CD14-positive monocyte (primary cell): ENCODE measurements around the gene SLC6A12. TPM values are rescaled to one million over a fixed set of nuclear protein-coding genes. Genes with fewer than 3 reads are reported as not detected.

Source experiments
- DNase-seq, 3 donors: peaks; one replicate each; pipeline ENCODE4 v3.0.0-alpha.2; 2011 to 2022
- H2AFZ ChIP-seq: 2 replicates; pipeline ENCODE4 v1.6.0; 2012; ENCODE audit warnings: mild to moderate bottlenecking, low read depth, low read length, inconsistent platforms; ENCODE audit not compliant: insufficient read depth, poor library complexity, severe bottlenecking
- H3K27ac ChIP-seq, 2 donors: 1 replicate in 1 of 2; 2 replicates in 1 of 2; pipeline ENCODE4 v1.5.1; 2012 to 2013; ENCODE audit warnings: low read length in 2 of 2, control low read depth in 1 of 2, inconsistent platforms in 1 of 2, low read depth in 1 of 2, mild to moderate bottlenecking in 1 of 2
- H3K27me3 ChIP-seq, 2 donors: one replicate each; pipeline versions ENCODE4 v1.6.0 to v1.6.1; 2011 to 2013; ENCODE audit warnings: low read length in 2 of 2; ENCODE audit not compliant: control insufficient read depth in 2 of 2, insufficient read depth in 2 of 2
- H3K36me3 ChIP-seq, 2 donors: replicated peaks in 1 of 2; 1 replicate in 1 of 2; 2 replicates in 1 of 2; pipeline versions ENCODE4 v1.5.1 to v1.6.1; 2012 to 2013; ENCODE audit warnings: low read length in 2 of 2, control low read depth in 1 of 2, inconsistent platforms in 1 of 2, mild to moderate bottlenecking in 1 of 2; ENCODE audit not compliant: insufficient read depth in 2 of 2, control insufficient read depth in 1 of 2
- H3K4me1 ChIP-seq, 2 donors: 1 replicate in 1 of 2; 2 replicates in 1 of 2; pipeline versions ENCODE4 v1.5.1 to v1.6.1; 2012 to 2013; ENCODE audit warnings: low read length in 2 of 2, control low read depth in 1 of 2, inconsistent platforms in 1 of 2, mild to moderate bottlenecking in 1 of 2, moderate library complexity in 1 of 2; ENCODE audit not compliant: insufficient read depth in 2 of 2, control insufficient read depth in 1 of 2
- H3K4me2 ChIP-seq: replicated peaks from 2 replicates; pipeline ENCODE3; 2012; ENCODE audit warnings: low read length, moderate library complexity, mild to moderate bottlenecking; ENCODE audit not compliant: poor library complexity, severe bottlenecking; ENCODE audit errors: extremely low read depth
- H3K4me3 ChIP-seq, 3 experiments: fragments of 200-600 bp in 1 of 3; sonication (generic) in 1 of 3; replicated peaks in 1 of 3; 1 replicate in 2 of 3; 2 replicates in 1 of 3; pipeline ENCODE4 v1.5.1; 2011 to 2013; ENCODE audit warnings: low read length in 3 of 3, mild to moderate bottlenecking in 3 of 3, control low read depth in 2 of 3, low read depth in 2 of 3, inconsistent platforms in 1 of 3, moderate library complexity in 1 of 3
- H3K79me2 ChIP-seq: 2 replicates; pipeline ENCODE4 v1.6.0; 2012; ENCODE audit warnings: mild to moderate bottlenecking, control low read depth, inconsistent platforms, low read length, moderate library complexity; ENCODE audit not compliant: insufficient read depth
- H3K9ac ChIP-seq: 2 replicates; pipeline ENCODE4 v1.6.0; 2017; ENCODE audit warnings: low read length, mild to moderate bottlenecking; ENCODE audit not compliant: insufficient read depth, poor library complexity, severe bottlenecking
- H3K9me3 ChIP-seq, 2 donors: replicated peaks in 1 of 2; 1 replicate in 1 of 2; 2 replicates in 1 of 2; pipeline versions ENCODE4 v1.5.1 to v1.6.1; 2012 to 2013; ENCODE audit warnings: low read length in 2 of 2, control low read depth in 1 of 2; ENCODE audit not compliant: control insufficient read depth in 1 of 2, insufficient read depth in 1 of 2
- H4K20me1 ChIP-seq: 2 replicates; pipeline ENCODE4 v1.6.0; 2012; ENCODE audit warnings: mild to moderate bottlenecking, low read length, control low read depth, moderate library complexity; ENCODE audit not compliant: insufficient read depth
- H3K27ac Mint-ChIP-seq, 7 donors: one replicate each; pipeline ENCODE4 v1.8.0; 2020; ENCODE audit warnings: mild to moderate bottlenecking in 7 of 7, mixed read lengths in 7 of 7, moderate library complexity in 6 of 7, inconsistent platforms in 2 of 7
- H3K27me3 Mint-ChIP-seq, 3 donors: one replicate each; pipeline ENCODE4 v1.8.0; 2021 to 2022; ENCODE audit warnings: low read depth in 3 of 3, mild to moderate bottlenecking in 3 of 3, mixed read lengths in 3 of 3, moderate library complexity in 3 of 3, inconsistent platforms in 1 of 3
- H3K36me3 Mint-ChIP-seq, 2 donors: one replicate each; pipeline ENCODE4 v1.8.0; 2020; ENCODE audit warnings: mixed read lengths in 2 of 2, inconsistent platforms in 1 of 2, mild to moderate bottlenecking in 1 of 2
- H3K4me1 Mint-ChIP-seq: one replicate; pipeline ENCODE4 v1.8.0; 2020; ENCODE audit warnings: mild to moderate bottlenecking, mixed read lengths
- H3K4me3 Mint-ChIP-seq, 2 donors: one replicate each; pipeline ENCODE4 v1.8.0; 2020; ENCODE audit warnings: mild to moderate bottlenecking in 2 of 2, mixed read lengths in 2 of 2, moderate library complexity in 1 of 2
- H3K9me3 Mint-ChIP-seq, 7 donors: one replicate each; pipeline ENCODE4 v1.8.0; 2020 to 2022; ENCODE audit warnings: mixed read lengths in 7 of 7, mild to moderate bottlenecking in 6 of 7, moderate library complexity in 6 of 7, inconsistent platforms in 2 of 7
- CTCF ChIP-seq: fragments of 200-600 bp; IDR thresholded peaks from one replicate; pipeline ENCODE4 v1.8.0; 2022; ENCODE audit warnings: antibody characterized with exemption, mild to moderate bottlenecking
- WGBS: methylation state at CpG from one replicate; pipeline ENCODE4 v1.1.5; 2013; ENCODE audit warnings: missing lambda C conversion rate; ENCODE audit not compliant: insufficient coverage; 5-methylcytosine and 5-hydroxymethylcytosine counted together
- intact Hi-C, 2 donors: fragments of 100-400 bp; cut with micrococcal nuclease; formaldehyde crosslinking; loops; one replicate each; pipeline versions ENCODE4 v1.15.0 to v1.15.1; 2023
- polyA plus RNA-seq, 3 donors: library from polyadenylated mRNA; depleted of rRNA in 1 of 3; unstranded in 2 of 3; stranded (reverse) in 1 of 3; fragments of 300-500 nt in 2 of 3; fragments of >200 nt in 1 of 3; fragmentation: Illumina TruSeq in 2 of 3; gene quantifications; 1 replicate in 2 of 3; 2 replicates in 1 of 3; pipeline ENCODE4 v1.2.3, GENCODE V29; 2012 to 2021

The SLC6A12 gene
- polyA plus RNA-seq, 3 donors: 5.7 to 8.3 (median 8.0) TPM

- Histone ChIP-seq H3K79me2 (no peaks in the 10 kb centered on the region), H3K4me3 (no peak overlapping the region), H2AFZ (no peak overlapping the region), H3K4me1 (peaks cover 2 to 5% of the 10 kb centered on the region in 2 donors), H3K27ac (no peak overlapping the region), H4K20me1 (no peaks in the 10 kb centered on the region), H3K4me2 (no peak overlapping the region), H3K27me3 (peaks cover 0 to 4% of the 10 kb centered on the region in 2 donors), H3K9me3 (no peaks in the 10 kb centered on the region), H3K36me3 (no peaks in the 10 kb centered on the region), H3K9ac (no peak overlapping the region)
- Mint-ChIP-seq H3K4me3 (no peak overlapping the region), H3K9me3 (peaks cover 0 to 3% (median 0%) of the 10 kb centered on the region in 7 donors), H3K27ac (no peak overlapping the region), H3K36me3 (peaks cover 0 to 10% of the 10 kb centered on the region in 2 donors), H3K27me3 (peaks cover 14 to 30% (median 28%) of the 10 kb centered on the region in 3 donors), H3K4me1 (peaks cover 4% of the 10 kb centered on the region)
- 87% methylated on average over 4 of the region's 7 CpGs for WGBS
- intact Hi-C loops: no loop called here
- no peak for DNase-seq
- no peak for TF ChIP-seq CTCF
Observed at GRCh38 chr12:194276-194675, 19.7 kb downstream of the SLC6A12 start.

- no peaks in the 10 kb centered on the region for H3K9me3 ChIP-seq
- peaks cover 11% of the 10 kb centered on the region for H3K4me1 Mint-ChIP-seq
- intact Hi-C loops: no loop called here
- 95% methylated on average over 8 of the region's 10 CpGs for WGBS
- no peak overlapping the region for H3K4me3 ChIP-seq
- peaks cover 0 to 3% (median 0%) of the 10 kb centered on the region in 7 donors for H3K9me3 Mint-ChIP-seq
- no peak overlapping the region for H2AFZ ChIP-seq
- no peak for DNase-seq
- H3K4me2 ChIP-seq: no peak overlapping the region
- peaks cover 18 to 34% (median 34%) of the 10 kb centered on the region in 3 donors for H3K27me3 Mint-ChIP-seq
- no peak overlapping the region for H3K27ac ChIP-seq
- peaks cover 0 to 5% of the 10 kb centered on the region in 2 donors for H3K27me3 ChIP-seq
- no peak for TF ChIP-seq CTCF
- no peak overlapping the region for H3K4me3 Mint-ChIP-seq
- H3K27ac Mint-ChIP-seq: no peak overlapping the region
- no peaks in the 10 kb centered on the region for H3K36me3 ChIP-seq
- H3K36me3 Mint-ChIP-seq: peaks cover 0 to 6% of the 10 kb centered on the region in 2 donors
- H4K20me1 ChIP-seq: no peaks in the 10 kb centered on the region
- H3K4me1 ChIP-seq: peaks cover 9 to 15% of the 10 kb centered on the region in 2 donors
- H3K79me2 ChIP-seq: no peaks in the 10 kb centered on the region
- no peak overlapping the region for H3K9ac ChIP-seq
Observed at GRCh38 chr12:193261-193660, 20.7 kb downstream of the SLC6A12 start.
